ENCODE results near the gene NGFR.
"Not testable (repeated sequence)": the region's sequence is repeated elsewhere in the genome, so short reads cannot be mapped to it uniquely, and the experiment has no call there.

Gene NGFR

GRCh38 chr17:49496867-49497147 lies 1.7 kb downstream of the NGFR start:
- DNase-seq (ENCODE audit: low read depth), result no peak

GRCh38 chr17:49497148-49498028 lies 2.3 kb downstream of the NGFR start:
- DNase-seq (ENCODE audit: low read depth), result no peak

- no peak for DNase-seq (ENCODE audit: low read depth)
Measured at GRCh38 chr17:49498029-49498615, 3.0 kb downstream of the NGFR start.

GRCh38 chr17:49501496-49501895 lies 6.4 kb downstream of the NGFR start:
- DNase-seq (ENCODE audit: low read depth), result no peak

- DNase-seq (ENCODE audit: low read depth), result no peak
Measured at GRCh38 chr17:49502254-49502653, 7.2 kb downstream of the NGFR start.

GRCh38 chr17:49502680-49503079 lies 7.6 kb downstream of the NGFR start:
- DNase-seq (ENCODE audit: low read depth), result not testable (repeated sequence)

GRCh38 chr17:49504369-49504768 lies 9.3 kb downstream of the NGFR start:
- DNase-seq (ENCODE audit: low read depth), result no peak

GRCh38 chr17:49505854-49506253 lies 10.8 kb downstream of the NGFR start:
- no peak for DNase-seq (ENCODE audit: low read depth)

GRCh38 chr17:49506282-49506681 lies 11.2 kb downstream of the NGFR start:
- DNase-seq (ENCODE audit: low read depth), result no peak

GRCh38 chr17:49508061-49508865 lies 13.2 kb downstream of the NGFR start:
- DNase-seq (ENCODE audit: low read depth), result no peak

GRCh38 chr17:49508866-49509587 lies 13.9 kb downstream of the NGFR start:
- DNase-seq (ENCODE audit: low read depth), result no peak

GRCh38 chr17:49509588-49509917 lies 14.5 kb downstream of the NGFR start:
- DNase-seq (ENCODE audit: low read depth), result no peak

- DNase-seq (ENCODE audit: low read depth), result no peak
Measured at GRCh38 chr17:49510059-49510719, 15.1 kb downstream of the NGFR start.

- DNase-seq (ENCODE audit: low read depth), result no peak
Measured at GRCh38 chr17:49510720-49511110, 15.6 kb downstream of the NGFR start.

- no peak for DNase-seq (ENCODE audit: low read depth)
Measured at GRCh38 chr17:49511810-49512209, 16.7 kb downstream of the NGFR start.

- no peak for DNase-seq (ENCODE audit: low read depth)
Measured at GRCh38 chr17:49512296-49513043, 17.4 kb downstream of the NGFR start.

GRCh38 chr17:49513044-49513395 lies 17.9 kb downstream of the NGFR start:
- DNase-seq (ENCODE audit: low read depth), result no peak

- no peak for DNase-seq (ENCODE audit: low read depth)
Measured at GRCh38 chr17:49513641-49514040, 18.5 kb downstream of the NGFR start.

- no peak for DNase-seq (ENCODE audit: low read depth)
Measured at GRCh38 chr17:49514071-49514721, 19.1 kb downstream of the NGFR start.

GRCh38 chr17:49515196-49515770 lies 20.2 kb downstream of the NGFR start:
- peak; percentile 98 for DNase-seq (ENCODE audit: low read depth)

Measured in stromal cell of bone marrow (primary cell).